Fibroblast of pulmonary artery (primary cell): ENCODE measurements around the gene UTRN.

ENCODE experiments used
- DNase-seq: peaks from one replicate; pipeline ENCODE4 v3.0.0-alpha.2; 2010; ENCODE audit warnings: low read depth
- H3K4me3 ChIP-seq: replicated peaks from 2 replicates; pipeline ENCODE4 v1.5.1; 2011; ENCODE audit warnings: low read depth, mild to moderate bottlenecking, control low read depth, low read length, moderate library complexity
- TF ChIP-seq, protein P1 (sequence below): IDR thresholded peaks from 2 replicates; pipeline ENCODE4 v1.5.1; 2011; ENCODE audit warnings: mild to moderate bottlenecking, control low read depth, low read length, inconsistent platforms; ENCODE audit errors: missing control alignments

Gene UTRN

DNA sequence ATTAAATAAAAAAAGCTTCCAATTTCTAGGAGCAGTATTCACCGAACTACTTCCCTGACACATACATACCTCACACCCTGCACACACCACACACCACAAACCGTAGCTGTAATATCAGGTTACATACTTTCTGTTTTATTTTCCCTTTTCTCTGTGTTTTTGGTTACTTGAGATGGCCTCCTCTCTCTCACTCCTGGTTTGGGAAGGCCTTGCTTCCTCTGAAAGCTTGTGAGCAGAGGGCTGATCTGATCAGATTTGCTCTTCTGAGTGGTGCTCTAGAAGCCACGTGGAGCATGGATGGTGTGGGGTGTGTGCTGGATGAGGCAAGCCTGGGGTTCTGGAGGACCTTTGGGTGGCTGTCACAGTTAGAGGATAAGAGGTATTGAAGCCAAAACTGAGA is 20.9 kb downstream of the UTRN start:
- H3K4me3 ChIP-seq, result no peak overlapping the region
- no peak for DNase-seq
- TF ChIP-seq, protein P1, sequence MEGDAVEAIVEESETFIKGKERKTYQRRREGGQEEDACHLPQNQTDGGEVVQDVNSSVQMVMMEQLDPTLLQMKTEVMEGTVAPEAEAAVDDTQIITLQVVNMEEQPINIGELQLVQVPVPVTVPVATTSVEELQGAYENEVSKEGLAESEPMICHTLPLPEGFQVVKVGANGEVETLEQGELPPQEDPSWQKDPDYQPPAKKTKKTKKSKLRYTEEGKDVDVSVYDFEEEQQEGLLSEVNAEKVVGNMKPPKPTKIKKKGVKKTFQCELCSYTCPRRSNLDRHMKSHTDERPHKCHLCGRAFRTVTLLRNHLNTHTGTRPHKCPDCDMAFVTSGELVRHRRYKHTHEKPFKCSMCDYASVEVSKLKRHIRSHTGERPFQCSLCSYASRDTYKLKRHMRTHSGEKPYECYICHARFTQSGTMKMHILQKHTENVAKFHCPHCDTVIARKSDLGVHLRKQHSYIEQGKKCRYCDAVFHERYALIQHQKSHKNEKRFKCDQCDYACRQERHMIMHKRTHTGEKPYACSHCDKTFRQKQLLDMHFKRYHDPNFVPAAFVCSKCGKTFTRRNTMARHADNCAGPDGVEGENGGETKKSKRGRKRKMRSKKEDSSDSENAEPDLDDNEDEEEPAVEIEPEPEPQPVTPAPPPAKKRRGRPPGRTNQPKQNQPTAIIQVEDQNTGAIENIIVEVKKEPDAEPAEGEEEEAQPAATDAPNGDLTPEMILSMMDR, result no peak

DNA sequence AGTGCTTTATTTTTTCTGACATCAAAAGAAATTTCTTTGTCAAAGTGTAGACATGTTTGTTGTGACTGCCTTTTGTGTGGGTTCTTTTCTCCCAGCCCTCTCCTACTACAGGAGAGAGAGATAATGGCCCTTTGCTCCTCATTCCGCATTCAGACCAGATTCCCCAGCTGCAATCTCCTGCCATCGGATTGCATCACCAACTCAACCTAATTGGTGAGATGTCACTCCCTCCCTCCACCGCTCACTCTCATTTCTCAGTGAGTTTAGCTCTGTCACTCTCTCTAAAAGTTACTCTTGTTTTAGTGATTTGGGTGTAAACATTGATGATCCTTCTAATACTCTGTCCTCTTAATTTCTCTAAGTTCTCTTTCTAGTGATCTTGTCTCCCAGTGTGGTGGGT is 22.7 kb downstream of the UTRN start:
- H3K4me3 ChIP-seq, result no peak overlapping the region
- no peak for DNase-seq
- TF ChIP-seq, protein P1, result no peak

DNA sequence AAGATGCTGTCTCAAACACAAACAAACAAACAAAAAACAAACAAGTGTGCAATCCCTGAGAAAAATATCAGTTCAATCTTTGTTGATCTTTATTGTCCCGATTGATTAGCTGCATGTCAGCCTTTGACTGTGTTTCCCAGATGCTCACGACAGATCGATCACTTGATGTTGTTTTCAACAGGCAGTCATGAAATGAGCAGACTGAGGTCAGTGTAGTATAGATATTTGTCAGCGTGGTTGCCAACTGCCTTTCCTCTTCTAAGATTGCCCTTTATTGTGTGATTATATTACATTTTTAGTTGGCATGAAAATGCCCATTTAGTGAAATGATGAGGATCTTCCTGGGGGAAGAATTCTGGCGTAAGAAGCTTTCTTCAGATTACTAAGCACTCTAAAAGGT is 25.6 kb downstream of the UTRN start:
- no peak for DNase-seq
- TF ChIP-seq, protein P1, result no peak
- no peak overlapping the region for H3K4me3 ChIP-seq

DNA sequence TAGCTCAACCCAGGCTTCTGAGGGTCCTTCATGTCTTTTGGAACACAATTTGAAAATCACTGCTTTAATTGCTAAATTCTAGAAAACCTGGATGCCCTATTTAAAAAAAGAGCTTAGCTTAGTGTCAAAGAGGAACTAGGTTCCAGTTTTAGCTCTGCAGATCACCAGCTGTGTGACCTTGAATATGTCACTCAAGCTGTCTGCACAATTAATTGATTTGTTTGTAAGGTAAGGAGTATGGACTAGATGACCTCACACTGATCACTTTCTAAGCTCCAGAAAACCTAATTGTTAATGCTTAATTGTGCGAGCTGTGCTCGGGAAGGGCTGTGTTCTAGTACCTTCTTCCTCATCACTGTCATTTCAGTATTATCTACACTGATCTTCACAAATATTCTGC is 26.2 kb downstream of the UTRN start:
- TF ChIP-seq, protein P1, result no peak
- DNase-seq, result no peak

DNA sequence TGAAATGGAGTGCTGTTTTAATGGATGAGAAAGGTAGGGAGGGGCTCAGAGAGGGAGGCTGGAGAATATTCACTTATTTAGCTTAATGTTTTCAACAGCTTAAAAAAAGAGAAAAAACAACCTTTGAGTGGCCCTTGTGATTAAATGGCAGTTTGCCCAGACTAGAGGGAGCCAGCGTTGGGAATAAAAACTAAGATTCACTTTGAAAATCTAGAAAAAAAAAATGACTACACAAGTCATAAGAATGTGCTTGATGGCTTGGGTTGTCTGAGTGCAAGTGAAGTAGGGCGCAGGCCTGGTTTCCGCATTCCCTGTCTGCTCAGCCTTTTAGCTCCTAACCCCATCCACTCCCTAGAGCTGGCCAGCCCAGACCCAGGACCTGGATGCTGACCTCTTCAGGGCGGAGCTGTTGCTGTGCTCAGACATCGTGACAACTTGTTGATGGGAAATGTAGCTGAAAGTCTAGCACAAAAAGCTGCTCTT is 28.9 kb downstream of the UTRN start:
- H3K4me3 ChIP-seq, result no peak overlapping the region
- peak; percentile 81 for DNase-seq
- TF ChIP-seq, protein P1, result no peak

More for the DNA sequence above, 26.2 kb downstream of the UTRN start:
- no peak overlapping the region for H3K4me3 ChIP-seq

DNA sequence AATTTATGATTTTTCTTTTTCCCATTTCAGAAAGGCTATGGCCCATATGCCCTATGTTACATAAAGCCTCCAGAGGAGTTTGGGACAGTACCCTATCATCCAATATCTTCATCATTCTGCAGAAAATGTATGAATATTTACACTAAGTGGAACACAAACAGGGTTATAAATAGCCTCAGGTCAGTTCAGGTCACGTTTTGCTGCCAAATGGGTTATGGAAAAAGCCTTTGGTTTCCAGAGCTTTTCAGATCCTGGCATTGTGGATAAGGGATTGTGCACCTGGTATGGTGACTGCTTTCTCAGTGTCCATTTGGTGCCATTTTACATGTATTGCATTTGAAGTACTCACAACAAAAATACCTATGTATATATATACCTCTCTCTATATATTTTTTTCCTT is 29.4 kb downstream of the UTRN start:
- no peak for DNase-seq
- H3K4me3 ChIP-seq, result no peak overlapping the region
- TF ChIP-seq, protein P1, result no peak

DNA sequence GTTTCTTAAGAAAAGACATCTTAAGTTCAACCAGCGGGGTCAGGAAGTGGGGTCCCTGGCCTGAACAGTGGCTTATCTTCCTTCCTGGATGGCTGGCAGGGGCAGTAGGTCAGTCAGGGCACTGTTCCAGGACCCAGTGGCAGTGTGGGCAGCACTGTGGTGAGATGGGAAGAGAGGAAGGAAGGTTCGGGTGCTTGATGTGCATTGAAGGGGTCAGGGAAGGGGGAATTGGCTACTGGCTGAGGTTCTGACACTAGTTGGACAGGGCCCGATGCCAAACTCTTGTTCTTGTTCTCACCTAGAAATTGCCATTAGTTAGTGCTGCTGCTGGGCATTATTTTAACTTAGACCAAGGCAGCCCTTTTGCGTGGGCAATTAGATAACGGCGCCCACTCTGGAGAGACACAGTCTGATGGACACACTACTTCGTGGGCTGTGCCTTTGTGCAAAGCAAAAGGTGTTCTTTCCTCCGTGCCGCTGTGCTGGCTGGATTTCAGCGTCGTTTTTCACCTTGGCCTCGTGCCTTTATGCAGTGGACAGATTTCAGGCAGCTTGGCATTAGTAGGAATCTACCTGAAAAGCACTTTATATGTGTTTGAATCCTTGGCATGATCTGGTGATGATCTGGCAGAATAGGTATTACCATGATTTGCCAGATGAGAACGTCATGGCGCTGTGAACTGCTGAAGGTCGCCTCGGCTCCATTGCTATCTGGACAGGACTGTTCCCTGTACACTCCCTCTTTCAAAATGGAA is 30.3 kb downstream of the UTRN start:
- TF ChIP-seq, protein P1, result no peak
- no peak overlapping the region for H3K4me3 ChIP-seq
- DNase-seq, result no peak
